GM19324 (cell line): ENCODE data around the gene HDAC8.

ENCODE experiments used
- ATAC-seq: cut with Tn5 transposase; IDR thresholded peaks from one replicate; pipeline ENCODE4 v1.9.1; 2021; ENCODE audit warnings: mild to moderate bottlenecking, moderate library complexity; ENCODE audit not compliant: unreplicated experiment, low FRiP score

HDAC8 gene

GRCh38 chrX:72387247-72387646 lies 185.4 kb downstream of the HDAC8 start:
- ATAC-seq: no peak

DNA sequence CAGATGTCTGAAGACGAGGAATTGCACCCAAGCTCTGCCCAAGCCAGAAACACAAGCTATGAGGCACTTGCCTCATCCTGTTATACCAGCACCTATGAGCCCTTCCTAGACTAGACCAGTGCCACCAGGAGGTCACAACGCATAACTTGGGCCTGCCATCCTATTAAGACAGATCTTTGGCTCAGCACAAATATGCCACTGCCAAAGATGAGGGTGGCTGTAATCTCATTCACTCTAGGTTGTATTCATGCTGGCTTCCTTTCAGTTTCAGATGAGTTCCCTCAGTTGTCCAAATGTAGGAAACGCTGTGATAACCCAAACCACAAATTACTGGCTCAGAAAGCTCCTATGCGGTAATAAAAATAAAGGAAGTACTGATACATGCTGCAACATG lies 190.4 kb downstream of the HDAC8 start:
- no peak for ATAC-seq

DNA sequence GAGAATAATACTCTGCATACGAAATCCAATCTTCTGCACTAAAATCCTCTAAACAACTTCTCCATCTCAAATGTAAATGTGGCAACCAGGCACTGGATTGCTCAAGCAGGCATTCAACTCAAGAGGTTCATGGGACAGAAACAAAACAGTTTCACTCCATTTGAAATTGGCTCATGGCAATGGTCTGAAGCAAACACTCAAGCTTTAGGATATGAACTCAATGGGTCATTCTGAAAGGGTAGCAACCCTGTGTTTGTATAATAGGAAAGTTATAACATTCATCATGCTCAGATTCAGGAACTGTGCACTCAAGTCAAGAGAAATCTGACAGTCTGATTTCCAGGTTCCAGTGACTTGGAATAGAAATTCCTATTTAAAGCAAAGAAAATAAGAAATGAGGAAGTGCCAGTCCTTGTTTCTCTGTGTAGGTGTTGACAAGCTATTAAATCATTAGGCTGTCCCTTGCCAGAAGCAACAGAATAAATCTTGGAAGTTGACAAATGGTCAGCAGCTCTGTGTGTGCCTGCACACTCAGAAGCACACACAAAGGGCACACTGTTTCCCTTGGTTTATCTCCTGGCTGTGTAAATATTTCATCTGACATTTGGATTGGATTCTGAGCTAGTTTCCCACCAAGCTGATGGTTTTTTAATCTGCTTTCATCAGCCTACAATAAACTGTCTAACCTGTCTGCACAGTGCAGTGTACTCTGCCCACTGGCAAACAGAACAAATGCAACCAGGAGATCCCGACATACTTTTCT lies 191.0 kb downstream of the HDAC8 start:
- ATAC-seq: no peak

DNA sequence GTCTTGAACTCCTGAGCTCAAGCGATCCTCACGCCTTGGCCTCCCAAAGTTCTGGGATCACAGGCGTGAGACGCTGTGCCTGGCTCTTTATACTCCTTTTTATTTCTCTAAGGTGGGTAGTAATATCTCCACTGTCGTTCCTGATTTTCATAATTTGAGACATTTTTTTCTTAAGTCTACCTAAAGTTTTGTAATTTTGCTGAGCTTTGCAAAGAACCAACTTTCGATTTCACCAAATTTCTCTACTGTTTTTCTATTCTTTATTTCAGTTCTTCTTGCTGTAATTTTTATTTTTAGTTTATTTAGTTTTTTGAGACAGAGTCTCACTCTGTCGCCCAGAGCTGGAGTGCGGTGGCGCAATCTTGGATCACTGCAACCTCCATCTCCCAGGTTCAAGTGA lies 196.5 kb downstream of the HDAC8 start:
- no peak for ATAC-seq

DNA sequence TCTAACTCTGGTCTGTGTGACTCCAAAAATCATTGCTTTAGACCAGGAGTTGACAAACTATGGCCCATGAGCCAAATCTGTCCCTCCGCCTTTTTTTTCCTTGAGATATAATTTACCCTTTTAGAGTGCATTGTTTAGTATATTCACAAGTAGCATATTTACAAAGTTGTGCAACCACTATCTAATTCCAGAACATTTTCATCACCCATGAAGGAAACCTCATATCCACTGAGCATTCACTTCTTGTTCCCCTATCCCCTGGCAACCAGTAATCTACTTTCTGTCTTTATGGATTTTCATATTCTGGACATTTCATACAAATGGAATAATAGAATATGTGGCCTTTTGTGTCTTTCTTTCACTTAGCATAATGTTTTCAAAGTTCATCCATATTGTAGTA lies 199.5 kb downstream of the HDAC8 start:
- ATAC-seq: no peak

DNA sequence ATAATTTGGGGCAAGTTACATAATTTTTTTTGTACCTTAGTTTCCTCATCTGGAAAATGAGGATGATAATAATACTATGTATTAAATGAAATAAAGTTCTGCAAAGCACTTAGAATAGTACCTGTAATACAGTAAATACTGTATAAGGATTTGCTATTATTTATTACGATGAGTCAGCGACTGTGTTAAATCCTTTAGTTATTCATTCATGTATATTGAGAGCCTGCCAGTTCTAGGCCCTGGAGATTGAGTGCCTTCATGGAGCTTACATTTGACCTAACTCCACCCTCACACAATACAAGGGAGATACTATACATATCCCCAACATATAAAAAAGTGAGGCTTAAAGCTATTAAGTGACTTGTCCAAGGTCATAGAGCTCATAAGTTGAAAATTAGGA lies 199.9 kb downstream of the HDAC8 start:
- ATAC-seq: no peak

- no peak for ATAC-seq
Observed at GRCh38 chrX:72371405-72371804, 201.2 kb downstream of the HDAC8 start.

DNA sequence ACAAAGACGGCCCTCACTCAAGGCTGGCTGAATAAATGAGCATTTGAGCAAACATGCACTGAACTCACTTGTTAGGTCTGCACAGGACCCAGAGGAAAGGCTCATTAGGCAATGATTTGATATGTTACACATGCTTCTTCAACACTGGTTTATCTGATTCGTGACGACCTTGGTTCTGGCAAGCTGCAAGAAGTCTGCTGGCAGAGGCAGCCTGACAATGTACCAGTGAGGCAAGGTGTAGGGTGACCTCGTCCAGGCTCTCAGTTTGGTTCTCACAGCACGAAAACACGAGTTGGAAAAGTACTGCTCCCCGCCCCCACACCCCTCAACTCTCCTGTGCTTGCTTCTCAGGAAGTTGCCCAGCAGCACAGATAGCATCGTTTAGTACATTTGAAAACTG lies 203.8 kb downstream of the HDAC8 start:
- ATAC-seq: no peak

GRCh38 chrX:72367516-72367915 lies 205.1 kb downstream of the HDAC8 start:
- ATAC-seq: no peak

DNA sequence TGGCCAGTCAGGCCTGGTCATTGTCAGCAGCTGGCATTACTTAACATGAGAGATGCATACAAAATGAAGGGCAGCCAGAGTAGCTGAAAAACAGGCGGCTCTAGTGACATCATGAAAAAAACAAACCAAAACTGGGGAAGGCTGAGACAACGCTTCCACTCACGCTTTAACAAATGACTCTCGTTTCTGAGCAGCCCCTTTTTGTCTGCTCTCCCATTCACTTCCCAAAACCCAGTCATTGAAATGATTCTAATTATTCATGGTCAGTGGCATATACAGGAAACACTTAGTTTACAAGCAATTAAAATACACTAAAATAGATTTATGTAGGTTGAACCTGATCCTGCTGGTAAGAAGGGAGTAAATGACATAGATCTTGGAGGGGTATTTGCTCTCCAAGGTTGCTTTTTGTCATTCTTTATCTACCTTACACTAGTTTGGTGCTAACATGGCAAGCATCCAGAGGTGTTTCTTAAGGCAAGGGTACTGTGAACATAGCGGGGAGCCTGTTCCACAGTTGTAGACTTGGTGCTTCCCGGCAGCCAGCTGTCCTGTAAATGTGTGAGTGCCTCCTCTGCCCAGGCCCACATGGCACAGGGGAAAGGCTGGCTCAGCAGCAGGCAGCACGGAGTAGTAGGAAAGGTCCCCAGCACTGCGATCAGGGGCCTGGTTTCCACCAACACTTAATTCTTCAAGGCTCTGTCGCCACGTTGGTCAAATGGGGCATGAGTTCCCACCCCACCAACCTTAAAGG lies 205.8 kb downstream of the HDAC8 start:
- no peak for ATAC-seq

GRCh38 chrX:72366178-72366577 lies 206.5 kb downstream of the HDAC8 start:
- no peak for ATAC-seq

GRCh38 chrX:72365126-72365525 lies 207.5 kb downstream of the HDAC8 start:
- no peak for ATAC-seq

DNA sequence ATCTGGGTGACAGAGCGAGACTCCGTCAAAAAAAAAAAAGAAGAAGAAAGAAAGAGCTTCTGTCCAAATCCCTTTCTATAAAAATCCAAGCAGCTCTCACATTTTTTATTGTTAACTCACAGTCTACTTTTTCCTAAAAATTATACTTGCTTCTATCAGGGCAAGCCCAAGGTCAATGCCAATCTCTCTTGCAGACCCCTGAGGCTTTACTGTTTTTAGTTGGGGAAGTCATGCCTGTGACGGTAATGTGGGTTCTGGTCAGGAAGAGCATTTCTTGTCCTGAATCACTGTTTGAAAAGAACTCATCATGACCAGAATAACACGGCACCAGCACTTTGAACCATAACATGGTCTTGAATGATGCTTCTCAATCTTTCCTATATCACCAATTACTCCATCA lies 212.3 kb downstream of the HDAC8 start:
- ATAC-seq: no peak

- no peak for ATAC-seq
Observed at GRCh38 chrX:72358313-72358712, 214.3 kb downstream of the HDAC8 start.

DNA sequence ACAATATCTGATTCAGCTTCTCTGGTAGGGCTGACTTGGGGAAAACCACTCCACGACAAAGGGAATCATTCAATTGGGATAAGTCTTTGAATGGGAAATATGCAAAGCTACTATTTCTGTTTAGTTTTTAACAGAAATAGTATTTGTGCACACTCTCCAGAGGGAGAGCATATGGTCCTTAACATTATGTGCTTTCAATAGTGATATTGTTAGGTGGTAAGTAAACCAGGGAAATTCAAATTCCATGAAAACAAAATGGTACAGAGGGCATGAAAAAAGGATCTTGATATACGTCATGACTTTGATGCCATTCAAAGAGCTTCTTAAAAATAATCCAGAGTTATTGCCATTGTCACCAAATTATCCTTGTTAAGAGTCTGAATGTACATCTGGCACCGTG lies 219.9 kb downstream of the HDAC8 start:
- no peak for ATAC-seq

- no peak for ATAC-seq
Observed at GRCh38 chrX:72351606-72352334, 220.9 kb downstream of the HDAC8 start.

- ATAC-seq: no peak
Observed at GRCh38 chrX:72349190-72349589, 223.5 kb downstream of the HDAC8 start.

GRCh38 chrX:72348247-72348979 lies 224.2 kb downstream of the HDAC8 start:
- no peak for ATAC-seq

DNA sequence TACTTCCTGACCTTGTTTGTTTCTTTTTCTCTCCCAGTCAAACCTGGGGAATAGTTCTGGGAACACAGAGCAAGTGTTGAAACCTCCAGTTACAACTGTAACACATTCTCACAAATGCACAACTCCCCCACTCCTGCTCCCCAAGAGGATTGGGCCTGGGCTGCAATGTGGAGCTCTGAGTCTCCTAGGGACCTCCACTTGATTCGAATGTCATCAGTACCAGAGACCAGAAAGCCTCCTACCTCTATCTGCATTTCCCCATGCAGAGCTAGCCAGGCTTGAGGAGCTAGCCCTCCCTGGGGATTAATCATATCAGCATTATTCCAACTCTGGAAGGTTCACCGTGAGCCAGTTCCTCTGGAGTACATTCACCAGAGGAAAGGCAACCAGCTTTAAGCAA lies 225.3 kb downstream of the HDAC8 start:
- ATAC-seq: no peak

DNA sequence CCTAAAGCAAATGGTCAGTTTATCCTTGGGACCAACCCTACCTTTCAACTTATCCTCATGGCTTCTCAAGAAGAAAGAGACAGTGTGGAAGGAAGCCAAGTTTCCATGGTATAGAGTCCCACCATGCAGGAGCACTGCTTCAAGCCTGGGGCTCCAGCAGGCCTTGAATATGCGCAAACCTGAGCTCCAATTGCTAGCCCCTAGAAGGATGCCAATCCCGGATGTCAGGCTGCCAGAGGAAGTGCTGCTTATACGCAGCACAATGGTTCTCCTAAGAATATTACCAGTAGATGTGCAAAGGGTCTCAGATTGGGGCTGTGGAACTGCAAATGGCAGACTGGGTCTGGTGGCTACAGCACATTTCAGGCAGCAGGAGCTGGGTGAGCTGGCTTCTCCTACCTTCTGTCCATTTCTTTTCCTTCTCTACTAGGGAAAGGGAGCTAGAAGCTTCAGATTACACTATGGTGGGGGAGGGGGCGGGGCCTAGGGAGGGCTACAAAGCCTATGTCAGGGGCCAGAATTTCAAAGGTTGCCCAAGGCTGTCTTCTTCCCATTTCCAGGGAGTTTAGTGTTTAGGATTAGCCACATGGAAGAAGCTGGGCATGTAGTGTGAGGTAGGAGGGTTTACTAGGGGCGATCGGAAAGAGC lies 226.2 kb downstream of the HDAC8 start:
- no peak for ATAC-seq
